NCI-H2171 treated with DMSO at 0.1 percent for 48 hours (cell line): ENCODE measurements around the gene WWOX.

Experiments used
- DNase-seq: peaks from one replicate; lab custom pipeline; 2025; lab: John Stamatoyannopoulos, UW

Gene WWOX

DNA sequence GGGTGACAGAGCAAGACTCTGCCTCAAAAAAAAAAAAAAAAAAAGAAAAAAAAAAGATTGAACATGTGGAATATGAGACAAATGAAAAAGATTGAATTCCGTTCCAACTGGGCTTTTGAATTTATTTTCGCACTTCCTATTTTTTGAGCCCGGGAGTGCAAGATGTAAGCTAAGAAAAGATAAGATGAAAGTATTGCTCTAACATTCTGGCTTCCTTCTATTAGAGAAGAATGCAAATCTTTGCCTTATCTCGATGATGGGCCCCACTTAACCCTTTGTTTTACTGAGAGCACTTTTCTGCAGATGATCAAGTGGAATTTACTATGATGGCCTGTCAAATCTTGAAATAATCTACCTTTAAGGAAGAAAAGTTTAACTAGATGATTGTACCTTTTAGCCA is 96.3 kb downstream of the WWOX start:
- no peak for DNase-seq

DNA sequence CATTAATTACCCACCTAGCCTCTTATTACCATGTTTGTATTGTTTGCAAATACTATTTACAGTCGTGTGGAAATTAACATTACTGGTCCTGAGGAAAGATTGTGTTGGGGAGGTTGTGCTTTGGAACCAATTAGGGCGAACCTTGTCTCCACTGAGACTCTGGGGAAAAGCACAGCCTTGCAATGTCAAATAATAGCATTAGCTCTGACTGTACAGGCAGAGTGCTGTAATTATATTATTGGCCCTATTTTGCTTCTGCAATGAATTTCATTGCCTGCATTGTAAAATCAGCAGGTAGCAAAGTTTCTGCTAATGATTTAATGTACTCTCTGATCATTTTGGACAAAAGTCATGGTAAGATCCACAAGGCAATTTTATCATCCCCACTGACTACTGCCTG is 97.0 kb downstream of the WWOX start:
- no peak for DNase-seq

DNA sequence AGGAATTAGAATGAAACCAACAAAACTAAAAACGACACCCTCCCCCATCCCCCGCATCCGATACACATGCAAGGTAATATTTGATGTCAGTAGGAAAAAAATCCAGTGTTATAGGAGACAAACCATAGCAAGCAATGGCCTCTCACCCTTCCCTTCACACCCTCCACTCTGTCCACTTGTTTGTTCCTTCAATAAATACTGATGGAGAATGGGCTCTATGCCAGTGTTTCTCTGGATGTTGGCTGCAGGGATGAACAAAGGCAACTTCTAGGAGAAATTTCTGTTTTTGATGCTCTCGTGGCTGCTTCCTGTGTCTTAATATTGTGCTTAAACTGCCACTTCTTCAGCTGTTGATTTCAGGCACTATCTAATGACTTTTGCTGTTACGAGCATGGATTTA is 98.8 kb downstream of the WWOX start:
- DNase-seq = no peak

DNA sequence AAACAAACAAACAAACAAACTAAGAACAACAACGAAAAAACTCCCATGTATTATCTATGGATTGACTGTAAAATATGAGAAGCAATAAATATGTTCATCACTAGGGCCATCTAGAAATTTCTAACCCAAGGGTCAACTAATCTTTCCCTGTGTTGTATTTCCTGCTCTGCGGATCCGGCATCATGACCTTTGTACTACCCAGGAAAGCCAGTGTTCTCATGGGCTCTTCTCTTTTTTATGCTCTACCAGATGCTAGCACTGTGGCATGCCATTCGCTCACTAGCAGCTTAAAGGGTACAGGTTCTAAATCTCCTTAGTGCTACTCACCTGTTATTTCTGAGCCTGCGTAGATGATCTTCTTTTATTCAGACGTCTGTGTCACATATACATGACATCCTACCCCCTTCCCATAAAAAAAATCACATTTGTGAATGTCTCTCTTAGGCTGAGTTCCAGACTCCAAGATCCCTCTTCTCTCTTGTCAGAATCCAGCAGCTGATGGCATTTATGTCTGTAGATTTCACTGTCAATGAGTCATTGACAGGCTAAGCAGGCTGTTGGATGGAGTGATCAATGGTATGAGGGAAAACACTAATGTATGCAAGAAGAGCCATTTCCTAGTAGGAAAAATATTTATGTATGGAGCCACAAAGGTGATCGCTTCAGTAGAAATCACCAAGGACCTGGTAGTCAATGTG is 100.0 kb downstream of the WWOX start:
- DNase-seq = no peak

DNA sequence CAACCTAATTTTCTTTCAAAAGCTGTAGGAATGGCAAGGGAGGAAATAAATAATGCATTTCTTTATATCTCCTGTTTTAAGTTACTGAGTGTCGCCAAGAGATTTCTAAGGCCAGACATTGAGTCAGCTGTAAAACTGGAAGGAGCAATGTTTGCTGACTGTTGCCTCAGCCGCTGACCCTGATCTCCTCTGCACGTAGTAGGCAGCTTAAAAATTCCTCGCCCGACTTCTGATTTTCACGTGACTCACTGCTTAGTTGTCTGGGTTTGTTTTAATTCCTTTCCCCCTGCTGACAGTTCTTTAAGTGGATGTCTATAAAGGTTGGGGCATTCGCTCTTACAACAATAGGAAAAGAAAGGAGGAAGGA is 100.6 kb downstream of the WWOX start:
- DNase-seq = no peak

DNA sequence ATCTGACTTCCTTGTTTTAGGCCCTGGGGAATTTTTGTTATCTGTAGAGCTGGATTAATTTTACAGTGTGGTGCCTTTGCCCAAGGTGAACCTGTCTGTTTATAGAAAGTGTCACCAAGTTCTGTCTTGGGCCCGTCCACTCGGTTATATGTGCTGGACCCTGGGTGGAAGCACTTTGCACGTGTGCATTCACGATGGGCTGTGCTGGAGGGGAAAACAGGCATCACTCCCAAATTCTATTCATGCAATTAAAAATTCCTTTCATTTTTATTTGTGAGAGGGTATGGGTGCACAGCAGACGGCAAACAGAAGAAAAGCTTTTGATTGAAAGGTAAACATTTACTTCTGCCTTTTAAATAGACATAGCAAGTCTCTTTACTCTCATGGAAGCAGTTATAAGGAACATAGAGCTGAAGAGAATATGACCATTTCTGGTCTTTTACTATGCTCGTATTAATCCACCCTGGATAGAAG is 101.2 kb downstream of the WWOX start:
- no peak for DNase-seq

DNA sequence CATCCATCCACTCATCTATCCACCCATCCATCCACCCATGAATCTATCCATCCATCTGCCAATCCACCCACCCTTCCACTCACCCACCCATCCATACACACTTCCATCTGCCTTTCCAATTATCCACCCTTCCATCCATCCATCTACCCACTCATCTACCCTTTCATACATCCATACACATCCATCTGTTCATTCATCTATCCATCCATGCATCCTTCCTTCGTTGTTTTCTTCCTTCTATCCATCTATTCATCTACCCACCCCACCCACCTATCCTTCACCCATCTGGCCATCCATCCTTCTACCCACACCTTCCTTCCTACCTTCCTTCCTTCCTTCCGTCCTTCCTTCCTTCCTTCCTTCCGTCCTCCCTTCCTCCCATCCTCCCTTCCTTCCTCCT is 106.1 kb downstream of the WWOX start:
- no peak for DNase-seq

DNA sequence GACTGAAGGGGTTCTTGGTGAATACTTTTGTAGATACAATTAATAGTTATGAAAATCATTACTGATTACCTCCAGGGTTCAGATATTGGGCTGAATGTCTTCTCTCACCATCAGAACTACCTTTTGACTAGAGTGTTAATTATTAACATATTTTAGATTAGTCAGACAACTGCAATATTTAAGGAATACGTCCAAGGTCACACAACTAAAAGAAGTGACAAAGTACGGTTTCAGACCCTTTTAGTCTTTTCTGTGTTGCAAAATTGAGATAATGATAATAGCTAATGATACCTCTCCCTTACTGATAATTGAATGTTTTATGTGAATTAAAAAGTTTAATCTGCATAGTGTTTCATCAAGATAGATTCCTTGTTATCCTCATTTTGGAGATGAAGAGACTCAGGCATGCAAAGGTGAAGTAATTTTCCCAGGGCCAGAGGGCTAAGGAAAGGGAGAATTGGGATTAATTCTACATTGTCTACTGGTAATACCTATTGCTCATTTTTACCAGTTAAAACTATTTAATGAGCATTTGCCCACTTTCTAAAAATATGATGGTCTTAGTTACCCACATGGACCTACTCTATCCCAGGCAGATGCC is 107.3 kb downstream of the WWOX start:
- no peak for DNase-seq

DNA sequence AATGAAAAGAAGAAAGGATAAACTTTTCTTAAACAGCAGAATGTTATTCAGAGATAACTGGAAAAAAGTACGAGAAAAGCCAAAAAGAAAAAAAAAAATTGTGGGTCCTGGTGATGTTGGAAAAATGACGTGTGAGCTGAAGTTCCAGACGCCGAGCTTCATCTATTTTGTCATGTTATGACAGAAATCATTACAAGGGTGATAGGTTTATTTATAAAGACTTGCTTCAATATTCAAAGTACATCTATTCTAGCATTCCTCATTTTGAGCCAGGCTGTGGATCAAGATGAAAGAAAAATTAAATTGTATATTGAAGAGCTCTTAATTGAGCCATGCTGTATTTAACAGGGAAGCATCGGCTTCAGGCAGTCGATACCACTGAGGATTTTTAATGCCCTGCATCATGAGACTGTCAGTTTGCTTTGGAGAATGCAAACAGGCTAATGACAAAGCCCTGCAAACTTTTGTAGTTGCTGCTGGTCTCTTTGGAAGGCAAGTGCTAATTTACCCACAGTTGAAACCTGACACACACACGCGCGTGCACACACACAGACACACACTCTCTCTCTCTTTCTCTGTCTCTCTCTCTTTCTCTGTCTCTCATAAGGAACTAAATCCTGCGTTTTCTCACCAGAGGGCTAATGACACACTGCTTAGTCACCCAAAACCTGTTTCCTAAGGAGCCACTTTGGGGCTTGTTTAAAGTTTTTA is 110.7 kb downstream of the WWOX start:
- DNase-seq = no peak

DNA sequence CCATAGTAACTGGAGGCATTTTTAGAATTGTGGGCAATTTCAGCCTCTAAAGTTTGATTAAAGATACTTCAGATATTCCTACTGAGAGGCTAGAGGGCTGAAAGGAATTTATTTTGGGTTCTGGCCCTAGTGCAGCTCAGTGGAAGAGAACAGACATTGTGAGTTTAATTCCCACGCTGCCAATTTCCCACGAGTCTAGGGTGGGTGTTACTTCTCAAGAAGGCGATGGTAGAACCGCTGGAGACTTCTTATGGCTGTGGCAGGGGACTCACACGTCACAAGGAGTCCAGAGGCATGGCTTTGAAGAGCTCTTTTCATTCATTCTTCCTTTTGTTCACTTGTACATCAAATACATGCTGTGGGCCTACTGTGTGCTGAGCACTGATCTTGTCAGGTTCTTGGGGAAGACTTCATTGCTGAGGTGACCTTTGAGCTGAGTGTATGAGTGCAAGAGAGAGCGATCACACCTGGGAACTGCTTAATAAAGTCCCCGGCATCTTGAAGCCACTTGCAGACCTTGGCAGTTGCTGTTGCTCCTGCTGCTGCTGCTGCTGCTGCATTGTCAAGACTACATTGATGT is 111.7 kb downstream of the WWOX start:
- DNase-seq = no peak

DNA sequence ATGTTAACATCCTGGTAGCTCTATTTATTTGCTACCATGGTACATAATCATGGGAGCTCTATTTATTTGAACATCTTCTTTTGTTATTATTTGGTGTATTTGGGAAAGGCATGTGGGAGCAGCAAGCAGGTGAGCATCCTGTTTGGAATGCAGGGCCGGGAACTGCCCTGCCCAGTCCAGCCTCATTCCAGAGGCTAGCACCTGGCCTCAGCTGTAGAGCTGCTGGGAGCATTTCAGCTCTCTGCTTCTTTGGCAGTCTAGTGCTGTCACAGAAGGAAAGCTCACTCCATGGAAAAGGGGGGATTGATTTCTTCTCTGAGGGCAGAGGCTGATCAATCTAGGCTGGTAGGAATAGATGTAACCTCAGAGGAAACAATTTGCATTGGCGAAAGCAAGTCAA is 112.5 kb downstream of the WWOX start:
- no peak for DNase-seq

DNA sequence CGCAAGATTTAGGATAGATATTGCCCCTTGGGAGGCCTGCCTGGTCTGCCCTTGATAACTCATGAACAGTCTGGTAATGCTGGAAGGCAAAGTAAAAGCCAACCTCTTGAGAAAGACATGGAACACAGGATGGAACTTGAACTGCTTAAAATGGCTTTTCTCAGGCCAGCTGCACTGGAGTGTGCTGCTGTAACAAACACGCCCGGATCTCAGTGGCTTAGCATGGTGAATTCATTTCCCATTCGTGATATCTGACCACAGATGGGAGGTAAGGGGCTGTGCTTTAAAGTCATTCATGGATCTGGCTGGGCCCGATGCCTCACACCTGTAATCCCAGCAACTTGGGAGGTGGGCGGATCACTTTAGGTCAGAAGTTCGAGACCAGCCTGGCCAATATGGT is 113.2 kb downstream of the WWOX start:
- no peak for DNase-seq

DNA sequence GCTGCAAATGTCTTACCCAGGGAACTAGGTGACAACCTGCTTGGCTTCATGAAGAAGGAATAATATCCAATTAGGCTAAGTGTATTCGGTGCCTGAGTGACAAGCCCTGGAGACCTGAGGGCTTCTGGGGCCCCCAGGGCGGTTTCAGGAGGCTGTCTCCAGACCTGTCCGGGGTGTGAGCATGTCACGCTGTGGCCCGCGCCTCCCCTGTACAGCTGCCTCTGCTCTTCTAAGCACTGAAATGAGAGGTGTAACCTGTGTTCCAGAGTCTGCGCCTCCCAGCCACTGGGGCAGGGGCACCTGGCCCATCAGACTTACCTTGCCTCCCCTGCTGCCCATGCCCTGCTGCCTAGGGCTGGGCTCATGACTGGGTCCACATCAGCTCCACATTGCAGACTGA is 114.3 kb downstream of the WWOX start:
- no peak for DNase-seq

DNA sequence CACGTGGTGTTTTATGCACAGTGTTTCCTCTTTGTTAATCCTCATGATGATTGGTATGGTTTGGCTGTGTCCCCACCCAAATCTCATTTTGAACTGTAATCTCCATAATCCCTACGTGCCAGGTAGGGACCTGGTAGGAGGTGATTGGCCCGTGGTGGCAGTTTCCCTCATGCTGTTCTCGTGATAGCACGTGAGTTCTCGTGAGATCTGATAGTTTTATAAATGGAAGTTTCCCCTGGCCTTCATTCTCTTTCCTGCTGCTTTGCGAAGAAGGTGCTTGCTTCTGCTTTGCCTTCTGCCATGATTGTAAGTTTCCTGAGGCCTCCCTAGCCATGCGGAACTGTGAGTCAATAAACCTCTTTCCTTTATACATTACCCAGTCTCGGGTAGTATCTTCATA is 115.8 kb downstream of the WWOX start:
- no peak for DNase-seq

DNA sequence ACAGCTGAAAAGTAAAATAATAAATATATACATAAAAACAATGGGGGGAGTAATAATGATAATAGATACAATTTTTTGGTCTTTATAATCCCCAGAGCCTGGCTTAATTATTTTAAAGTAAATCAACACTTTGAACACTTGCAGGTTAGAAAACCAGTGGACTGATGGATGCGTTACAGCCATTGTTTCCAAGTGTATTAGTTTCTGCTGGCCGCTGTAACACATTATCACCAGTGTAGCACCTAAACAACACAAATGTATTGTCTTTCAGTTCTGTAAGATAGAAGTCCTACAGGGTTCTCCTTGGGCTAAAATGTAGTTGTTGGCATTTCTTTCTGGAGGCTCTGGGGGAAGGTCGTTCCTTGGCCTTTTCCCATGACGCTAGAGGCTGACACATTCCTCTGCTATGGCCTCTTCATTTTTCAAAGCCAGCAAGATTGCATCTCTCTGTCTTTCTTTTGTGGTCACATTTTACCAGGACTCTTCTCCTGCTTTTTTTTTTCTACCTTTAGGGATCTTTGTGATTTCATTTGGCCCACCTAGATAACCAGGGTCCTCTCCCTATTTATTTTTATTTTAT is 116.8 kb downstream of the WWOX start:
- no peak for DNase-seq

DNA sequence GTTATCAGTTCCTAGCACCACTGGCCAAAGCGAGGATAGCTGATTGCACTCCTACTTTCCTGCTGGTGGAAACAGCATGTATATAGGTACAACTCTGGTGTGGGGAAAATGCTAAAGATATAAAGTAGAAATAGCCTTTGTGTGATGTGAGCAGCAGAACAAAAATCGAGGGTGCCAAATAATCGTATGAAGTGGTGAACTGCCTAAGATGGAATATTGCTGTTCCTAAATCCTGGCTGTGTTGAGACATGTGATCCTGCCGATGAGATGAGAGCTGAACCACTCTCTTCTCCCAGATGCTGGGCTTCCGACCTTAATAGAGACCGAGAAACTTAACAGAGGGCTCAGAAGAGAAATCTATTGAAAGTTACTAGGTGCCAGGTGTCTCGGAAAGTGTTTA is 117.8 kb downstream of the WWOX start:
- no peak for DNase-seq

DNA sequence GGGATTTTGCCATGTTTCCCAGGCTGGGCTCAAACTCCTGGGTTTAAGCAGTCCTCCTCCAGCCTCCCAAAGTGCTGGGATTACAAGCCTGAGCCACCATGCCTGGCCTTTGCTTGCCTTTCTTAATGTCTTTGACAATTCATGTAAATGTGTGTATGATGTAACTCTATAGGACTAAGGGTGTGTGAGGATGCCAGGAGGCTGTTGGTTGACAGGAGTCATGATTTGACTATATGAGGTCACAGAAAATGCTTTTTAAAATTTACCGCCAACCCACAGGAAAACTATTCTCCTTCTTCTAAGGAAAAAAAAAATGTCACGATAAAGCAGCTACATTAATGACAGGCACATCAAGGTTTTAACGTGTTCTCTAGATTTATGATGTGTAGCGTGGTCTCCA is 118.8 kb downstream of the WWOX start:
- DNase-seq = no peak

DNA sequence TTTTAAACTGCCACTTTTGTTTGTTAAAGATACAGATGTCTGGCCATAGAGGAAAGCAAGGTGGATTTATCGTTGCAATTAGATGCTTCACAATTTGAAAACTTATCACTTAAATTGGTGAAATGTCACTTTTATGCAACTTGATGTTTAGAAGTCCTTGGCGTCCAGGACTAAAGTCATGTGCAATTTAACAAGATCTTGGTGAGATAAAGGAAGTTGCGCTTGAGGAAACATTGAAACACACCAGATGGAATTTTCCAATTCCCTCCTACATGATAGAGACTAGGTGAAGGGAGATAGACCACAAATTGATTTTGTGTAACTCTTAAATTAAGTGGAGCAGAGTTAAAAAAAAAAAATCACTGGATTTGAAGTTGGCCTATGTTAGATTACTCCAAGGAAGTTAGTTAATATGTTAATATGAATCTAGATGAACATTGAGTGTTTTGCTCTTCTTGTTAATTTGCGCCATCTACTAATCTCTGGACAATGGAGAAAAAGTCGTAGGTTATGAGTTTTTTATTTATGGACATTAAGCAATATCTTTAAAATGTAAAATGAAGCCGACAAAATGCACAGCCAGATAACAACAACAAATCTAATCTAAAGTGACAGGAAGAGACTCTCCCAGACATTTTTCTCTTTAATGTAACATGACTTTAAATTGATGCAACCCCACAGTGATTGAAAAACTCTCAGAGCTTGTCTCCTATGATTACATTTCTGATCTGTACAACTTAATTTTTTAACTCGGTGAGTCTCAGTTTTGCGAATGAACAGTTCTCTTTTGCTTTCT is 119.6 kb downstream of the WWOX start:
- DNase-seq = no peak

DNA sequence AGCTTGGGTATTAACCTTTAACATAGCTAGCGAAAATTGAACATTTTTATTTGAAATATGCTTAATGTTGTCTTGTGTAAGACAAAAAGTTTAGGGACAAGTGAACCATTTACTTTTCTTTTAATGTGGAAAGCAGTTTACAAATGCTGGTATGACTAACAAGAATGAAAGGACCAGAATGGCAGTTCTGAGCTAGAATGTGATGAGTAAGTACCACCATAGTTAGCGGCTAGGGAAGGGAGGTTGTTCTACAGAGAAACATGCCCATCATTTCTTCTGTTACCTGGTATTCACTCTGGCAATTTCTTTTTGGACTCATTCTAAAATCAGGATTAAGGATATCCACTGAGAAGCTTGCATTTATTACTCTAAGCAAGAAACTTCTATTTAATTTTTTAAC is 121.1 kb downstream of the WWOX start:
- no peak for DNase-seq

DNA sequence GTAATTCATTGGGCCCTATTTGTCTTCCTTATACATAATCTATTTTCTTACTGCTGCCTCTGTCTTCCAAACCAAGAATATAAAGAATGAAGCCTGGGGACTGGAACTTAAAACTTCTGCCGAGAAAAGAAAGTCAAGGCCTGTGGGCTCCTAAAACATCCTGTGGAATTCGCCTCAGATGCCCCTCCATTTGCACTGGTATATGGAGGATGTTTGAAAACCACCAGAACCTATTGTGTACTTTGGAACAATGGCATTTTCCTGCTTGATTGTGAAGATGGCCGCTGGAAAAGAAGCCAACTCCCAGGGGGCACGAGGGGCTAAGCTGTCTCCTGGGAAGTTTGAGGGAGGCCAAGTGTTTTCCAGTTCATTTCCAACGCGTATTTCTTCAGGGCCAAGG is 122.4 kb downstream of the WWOX start:
- DNase-seq = no peak

DNA sequence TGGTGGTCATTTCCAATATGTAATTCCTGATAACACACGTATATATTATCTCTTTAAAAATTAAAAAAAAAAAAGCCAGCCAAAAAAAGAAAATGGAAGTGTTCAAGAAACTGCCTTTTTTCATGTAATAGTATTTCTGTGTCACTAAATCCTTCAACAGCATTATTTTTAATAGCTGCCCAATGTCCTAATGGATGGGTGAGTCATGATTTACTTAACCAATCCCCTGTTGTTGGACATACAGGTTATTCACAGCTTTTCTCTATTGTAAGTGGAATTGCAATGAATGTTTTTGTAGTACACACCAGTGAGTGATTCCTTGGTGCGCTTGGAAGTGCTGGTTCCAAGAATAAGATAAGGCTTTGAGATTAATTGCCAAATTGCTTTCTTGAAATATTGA is 124.9 kb downstream of the WWOX start:
- no peak for DNase-seq

DNA sequence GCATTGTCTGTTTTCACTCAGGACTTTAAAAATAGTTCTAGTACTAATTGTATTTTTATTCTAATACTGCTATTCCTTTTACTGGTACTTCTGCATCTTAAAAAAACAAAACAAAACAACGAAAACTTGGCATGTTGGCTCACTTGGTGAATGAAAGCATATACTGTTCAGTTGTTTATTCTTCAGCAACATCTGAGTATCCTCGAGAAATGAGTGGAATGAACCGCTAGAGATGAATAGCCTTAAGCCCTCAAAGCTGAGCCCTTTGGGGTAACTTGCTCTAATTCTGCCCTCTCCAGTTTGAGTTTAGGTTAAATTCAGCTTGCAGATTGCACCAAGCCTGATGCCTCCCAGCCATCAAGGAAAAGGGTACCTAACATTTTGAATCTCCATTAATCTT is 126.5 kb downstream of the WWOX start:
- DNase-seq = no peak
